Fibroblast of skin of back (primary cell): ENCODE measurements around the gene SRPRB. TPM values are rescaled to one million over a fixed set of nuclear protein-coding genes. Genes with fewer than 3 reads are reported as not detected.

Experiments
- DNase-seq: peaks from one replicate; pipeline ENCODE4 v3.0.0-alpha.2; 2013
- polyA plus RNA-seq, 2 experiments: library from polyadenylated mRNA; unstranded; fragments of 120-200 nt; gene quantifications; one replicate each; pipeline ENCODE4 v1.2.1, GENCODE V29; 2013; ENCODE audit not compliant: insufficient read length in 2 of 2

The SRPRB gene, protein sequence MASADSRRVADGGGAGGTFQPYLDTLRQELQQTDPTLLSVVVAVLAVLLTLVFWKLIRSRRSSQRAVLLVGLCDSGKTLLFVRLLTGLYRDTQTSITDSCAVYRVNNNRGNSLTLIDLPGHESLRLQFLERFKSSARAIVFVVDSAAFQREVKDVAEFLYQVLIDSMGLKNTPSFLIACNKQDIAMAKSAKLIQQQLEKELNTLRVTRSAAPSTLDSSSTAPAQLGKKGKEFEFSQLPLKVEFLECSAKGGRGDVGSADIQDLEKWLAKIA
- 63.2 TPM for polyA plus RNA-seq (2013, experiment 1 of 2; ENCODE audit: insufficient read length)
- polyA plus RNA-seq (2013, experiment 2 of 2; ENCODE audit: insufficient read length), result 46.9 TPM

DNA sequence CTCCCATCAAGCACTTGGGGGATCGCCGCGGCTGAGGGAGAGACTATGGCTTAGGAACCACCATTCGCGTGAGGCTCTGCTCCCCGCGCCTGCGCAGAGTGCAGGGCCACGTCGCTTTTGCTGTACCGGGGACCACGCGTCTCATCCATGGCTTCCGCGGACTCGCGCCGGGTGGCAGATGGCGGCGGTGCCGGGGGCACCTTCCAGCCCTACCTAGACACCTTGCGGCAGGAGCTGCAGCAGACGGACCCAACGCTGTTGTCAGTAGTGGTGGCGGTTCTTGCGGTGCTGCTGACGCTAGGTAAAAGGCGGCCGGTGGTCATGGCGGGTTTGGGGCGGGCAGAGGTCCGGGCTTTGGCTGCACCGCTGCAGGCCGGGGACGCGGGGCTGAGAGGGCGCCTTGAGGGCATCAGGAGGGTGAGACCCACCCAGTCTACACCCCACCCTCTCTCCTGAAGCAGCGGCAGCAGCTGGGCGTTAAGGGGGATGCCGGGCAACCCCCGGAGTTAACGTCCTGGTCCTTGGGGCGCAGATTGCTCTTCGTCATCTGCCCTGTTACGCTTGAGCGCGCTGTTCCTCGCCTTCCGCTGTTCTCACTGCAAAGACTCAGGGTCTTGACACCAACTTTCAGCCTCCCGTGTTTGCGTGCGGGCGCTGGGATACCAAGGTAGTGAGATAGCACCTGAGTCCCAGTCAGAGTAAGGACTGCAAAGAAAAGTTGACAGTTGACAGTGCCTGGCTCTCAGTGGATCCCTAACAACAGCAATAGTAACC, at the start of gene SRPRB:
TSS of gene SRPRB (plus strand) at position 114 of the 774 bp plus-strand sequence. CDS start at position 148, 34 bp downstream.
- DNase-seq, result peak; percentile 93

- DNase-seq, result no peak
Observed at GRCh38 chr3:133756716-133757694, 48.6 kb upstream of the SRPRB start.

DNA sequence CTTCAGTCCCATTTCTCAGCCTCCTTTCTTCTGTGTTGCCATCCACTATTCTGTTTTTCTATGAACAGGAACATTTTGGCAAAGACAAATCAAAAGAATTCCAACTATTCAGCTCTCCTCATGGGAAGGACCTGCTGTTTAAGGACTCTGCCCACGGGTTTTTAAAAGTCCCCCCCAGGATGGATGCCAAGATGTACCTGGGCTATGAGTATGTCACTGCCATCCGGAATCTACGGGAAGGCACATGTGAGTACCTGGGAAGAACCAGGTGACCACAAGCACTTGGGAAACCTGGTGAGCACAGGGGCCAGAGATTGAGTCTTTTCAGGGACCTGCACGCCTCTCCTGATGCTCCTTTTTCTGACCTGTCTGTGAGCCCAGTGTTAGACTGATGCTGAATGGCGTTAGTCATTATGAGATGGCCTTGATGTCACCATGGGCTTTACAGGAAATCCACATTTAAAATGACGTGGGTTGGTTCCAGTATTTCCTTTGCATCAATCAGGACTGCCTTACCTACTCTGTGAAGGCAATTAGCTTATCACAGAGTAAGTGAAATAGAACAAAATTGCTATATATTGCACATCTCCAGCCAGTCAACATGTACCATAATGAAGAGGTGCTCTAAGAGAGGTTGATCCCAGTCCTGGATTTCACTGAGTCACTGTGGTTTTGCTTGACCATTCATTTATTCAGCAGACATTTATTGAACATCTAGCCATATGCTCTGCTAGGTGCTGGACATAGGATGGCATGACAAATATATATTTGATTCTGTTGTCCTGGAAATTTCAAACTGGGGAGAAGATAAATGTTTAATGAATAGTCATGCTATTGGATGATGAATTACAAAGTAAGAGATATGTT, 47.7 kb upstream of the SRPRB start:
- DNase-seq, result no peak

GRCh38 chr3:133758568-133758928, 47.1 kb upstream of the SRPRB start:
- no peak for DNase-seq

DNA sequence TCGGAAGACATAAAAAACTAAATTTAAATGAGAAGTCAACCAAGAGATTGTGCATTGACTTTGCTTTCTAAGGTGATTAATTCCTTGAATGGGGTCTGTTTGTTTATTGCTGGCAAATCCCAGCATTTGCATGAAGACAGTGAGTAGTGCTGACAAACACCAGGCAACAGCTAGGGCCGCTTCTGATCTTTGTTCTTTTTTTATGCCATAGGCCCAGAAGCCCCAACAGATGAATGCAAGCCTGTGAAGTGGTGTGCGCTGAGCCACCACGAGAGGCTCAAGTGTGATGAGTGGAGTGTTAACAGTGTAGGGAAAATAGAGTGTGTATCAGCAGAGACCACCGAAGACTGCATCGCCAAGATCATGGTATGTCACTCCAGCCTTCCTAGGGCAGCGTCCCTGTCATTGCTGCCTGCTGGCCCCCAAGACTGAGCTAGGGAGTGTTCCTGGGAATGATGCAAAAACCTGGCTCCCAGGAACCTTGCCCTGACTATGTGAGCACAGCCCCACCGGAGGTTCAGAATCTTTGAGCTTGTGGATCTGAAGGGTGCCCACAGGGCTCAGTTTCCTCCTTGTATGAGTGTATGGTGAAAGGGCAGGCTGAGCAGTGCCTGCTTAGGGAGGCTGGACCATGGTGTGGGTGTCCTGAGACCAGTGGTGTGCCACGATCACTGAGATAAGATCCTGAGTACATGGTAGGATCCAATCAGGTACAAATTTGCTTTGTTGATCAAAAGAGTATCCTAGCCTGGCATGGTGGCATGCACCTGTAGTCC, 46.5 kb upstream of the SRPRB start:
- no peak for DNase-seq

DNA sequence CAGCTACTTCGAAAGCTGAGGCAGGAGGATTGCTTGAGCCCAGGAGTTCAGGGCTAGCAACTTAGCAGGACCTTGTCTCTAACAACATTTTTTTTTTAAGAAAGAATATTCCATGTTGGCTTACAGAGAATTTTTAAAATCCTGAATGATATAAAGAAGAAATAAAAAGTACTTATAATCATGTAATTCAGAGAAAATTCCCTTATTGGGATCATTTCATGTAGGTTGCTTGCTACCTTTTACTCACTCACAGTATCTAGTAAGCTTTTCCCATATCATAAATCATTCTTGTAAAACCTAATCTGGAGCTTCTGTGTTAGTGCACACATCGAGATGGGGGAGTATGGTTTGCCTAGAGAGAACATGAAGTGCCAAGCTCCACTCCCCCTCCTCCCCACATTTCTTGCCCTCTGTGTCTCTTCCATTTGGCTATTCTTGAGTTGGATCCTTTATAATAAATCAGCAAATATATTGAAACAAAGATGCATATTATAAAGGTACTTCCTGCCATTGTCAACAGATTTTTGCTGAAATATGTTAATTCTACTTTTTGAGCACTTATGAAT, 45.8 kb upstream of the SRPRB start:
- no peak for DNase-seq

GRCh38 chr3:133760916-133761315, 44.7 kb upstream of the SRPRB start:
- no peak for DNase-seq

- no peak for DNase-seq
Observed at GRCh38 chr3:133761605-133762484, 43.8 kb upstream of the SRPRB start.

- no peak for DNase-seq
Observed at GRCh38 chr3:133762539-133762938, 43.1 kb upstream of the SRPRB start.

- DNase-seq, result no peak
Observed at GRCh38 chr3:133763797-133764683, 41.6 kb upstream of the SRPRB start.

DNA sequence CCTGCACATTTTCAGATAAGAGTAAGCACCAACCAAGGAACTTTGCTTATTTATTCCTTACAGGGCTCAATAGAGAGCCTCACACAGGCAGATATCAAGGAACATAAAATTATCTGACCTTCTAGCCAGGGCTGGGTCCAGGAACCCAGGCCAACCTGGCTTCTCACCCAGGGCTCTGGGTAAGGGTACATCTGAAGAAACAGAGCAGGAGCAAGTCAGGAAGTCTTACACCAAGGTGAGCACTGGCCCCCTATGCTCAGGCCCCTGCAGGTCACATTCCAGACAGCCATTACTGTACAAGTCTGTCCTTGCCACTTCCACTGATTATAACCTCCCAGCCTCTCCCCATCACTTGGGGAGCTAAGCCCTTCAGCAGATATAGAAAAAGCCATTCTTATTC, 40.4 kb upstream of the SRPRB start:
- DNase-seq, result no peak

- no peak for DNase-seq
Observed at GRCh38 chr3:133767607-133768006, 38.0 kb upstream of the SRPRB start.

- no peak for DNase-seq
Observed at GRCh38 chr3:133769536-133769935, 36.1 kb upstream of the SRPRB start.

- DNase-seq, result no peak
Observed at GRCh38 chr3:133773732-133774131, 31.9 kb upstream of the SRPRB start.

GRCh38 chr3:133775309-133775708, 30.3 kb upstream of the SRPRB start:
- DNase-seq, result no peak

- DNase-seq, result no peak
Observed at GRCh38 chr3:133775835-133776234, 29.8 kb upstream of the SRPRB start.

DNA sequence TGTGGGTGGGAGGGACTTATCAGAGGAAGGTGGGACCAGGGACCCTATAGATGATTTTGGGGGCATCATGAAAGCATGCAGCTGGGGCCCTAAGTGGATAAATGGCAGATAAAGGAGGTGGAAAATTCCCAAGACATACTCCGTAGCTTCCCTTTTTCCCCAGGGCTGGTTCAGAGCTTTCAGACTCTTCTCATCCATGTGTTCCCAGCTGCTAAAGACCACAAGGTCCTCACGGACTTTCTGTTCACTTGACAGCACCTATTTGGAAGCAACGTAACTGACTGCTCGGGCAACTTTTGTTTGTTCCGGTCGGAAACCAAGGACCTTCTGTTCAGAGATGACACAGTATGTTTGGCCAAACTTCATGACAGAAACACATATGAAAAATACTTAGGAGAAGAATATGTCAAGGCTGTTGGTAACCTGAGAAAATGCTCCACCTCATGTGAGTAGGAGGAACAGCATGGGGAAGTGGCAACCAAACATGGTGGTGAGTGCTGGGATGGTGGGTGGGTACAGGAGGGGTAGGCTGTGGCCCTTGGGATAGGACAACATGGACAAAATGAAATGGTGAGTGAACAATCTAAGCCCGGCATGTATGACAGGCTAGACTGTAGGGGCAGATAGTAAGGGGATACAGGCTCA, 28.7 kb upstream of the SRPRB start:
- DNase-seq, result no peak
